Astrocyte of the spinal cord (primary cell): ENCODE data around the gene WFS1.

Source experiments
- DNase-seq: peaks from one replicate; pipeline ENCODE4 v3.0.0; 2011; ENCODE audit warnings: low read depth, low spot score
- H3K4me3 ChIP-seq: 2 replicates; pipeline ENCODE4 v1.5.1; 2011; ENCODE audit warnings: low read depth, mild to moderate bottlenecking, low read length, moderate library complexity
- in situ Hi-C: cut with HindIII; loops from 2 replicates; pipeline ENCODE4 v1.10.0; 2017; ENCODE audit warnings: low sequenced_read_pairs
- TF ChIP-seq, protein P1 (sequence below): IDR thresholded peaks from 2 replicates; pipeline ENCODE4 v1.5.1; 2012; ENCODE audit warnings: low read depth, mild to moderate bottlenecking, low read length, inconsistent platforms

The WFS1 gene

GRCh38 chr4:6331468-6331867, 61.8 kb downstream of the WFS1 start:
- H3K4me3 ChIP-seq: no peak overlapping the region
- in situ Hi-C loops: no loop called here
- TF ChIP-seq, protein P1, sequence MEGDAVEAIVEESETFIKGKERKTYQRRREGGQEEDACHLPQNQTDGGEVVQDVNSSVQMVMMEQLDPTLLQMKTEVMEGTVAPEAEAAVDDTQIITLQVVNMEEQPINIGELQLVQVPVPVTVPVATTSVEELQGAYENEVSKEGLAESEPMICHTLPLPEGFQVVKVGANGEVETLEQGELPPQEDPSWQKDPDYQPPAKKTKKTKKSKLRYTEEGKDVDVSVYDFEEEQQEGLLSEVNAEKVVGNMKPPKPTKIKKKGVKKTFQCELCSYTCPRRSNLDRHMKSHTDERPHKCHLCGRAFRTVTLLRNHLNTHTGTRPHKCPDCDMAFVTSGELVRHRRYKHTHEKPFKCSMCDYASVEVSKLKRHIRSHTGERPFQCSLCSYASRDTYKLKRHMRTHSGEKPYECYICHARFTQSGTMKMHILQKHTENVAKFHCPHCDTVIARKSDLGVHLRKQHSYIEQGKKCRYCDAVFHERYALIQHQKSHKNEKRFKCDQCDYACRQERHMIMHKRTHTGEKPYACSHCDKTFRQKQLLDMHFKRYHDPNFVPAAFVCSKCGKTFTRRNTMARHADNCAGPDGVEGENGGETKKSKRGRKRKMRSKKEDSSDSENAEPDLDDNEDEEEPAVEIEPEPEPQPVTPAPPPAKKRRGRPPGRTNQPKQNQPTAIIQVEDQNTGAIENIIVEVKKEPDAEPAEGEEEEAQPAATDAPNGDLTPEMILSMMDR: no peak
- no peak for DNase-seq

DNA sequence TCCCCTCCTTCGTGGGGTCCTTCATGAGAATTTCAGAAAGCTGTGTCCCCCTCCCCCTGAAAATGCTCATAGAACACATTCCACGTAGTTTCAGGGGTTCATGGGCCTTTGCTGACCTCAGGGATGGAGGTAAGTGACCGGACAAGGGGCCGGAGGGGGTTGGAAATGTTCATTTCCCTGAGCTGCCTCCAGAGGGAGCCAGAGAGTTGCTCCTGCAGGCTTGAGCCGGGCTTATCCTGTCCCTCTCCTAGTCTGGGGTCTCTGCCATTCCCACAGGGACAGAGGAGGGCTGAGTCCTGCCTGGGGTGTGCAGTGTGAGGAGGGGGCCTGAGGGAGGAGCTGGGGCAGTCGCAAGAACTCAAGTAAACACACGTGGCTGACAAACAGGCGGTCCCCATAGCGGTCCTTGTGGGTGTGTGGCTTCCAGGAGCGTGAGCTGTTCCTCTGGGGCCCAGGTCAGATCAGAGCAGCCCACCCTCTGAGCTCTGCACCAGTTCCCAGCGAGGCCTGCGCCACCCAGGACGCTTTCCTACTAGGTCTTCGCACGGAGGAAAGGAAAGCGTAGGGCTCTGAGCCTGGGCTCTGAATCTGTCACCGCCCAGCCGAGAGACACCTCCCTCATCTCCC, 62.5 kb downstream of the WFS1 start:
- in situ Hi-C loops: no loop called here
- DNase-seq: no peak
- TF ChIP-seq, protein P1: peak; percentile 78
- no peak overlapping the region for H3K4me3 ChIP-seq

GRCh38 chr4:6332669-6333050, 63.0 kb downstream of the WFS1 start:
- TF ChIP-seq, protein P1: no peak
- no peak overlapping the region for H3K4me3 ChIP-seq
- DNase-seq: no peak
- in situ Hi-C loops: no loop called here

DNA sequence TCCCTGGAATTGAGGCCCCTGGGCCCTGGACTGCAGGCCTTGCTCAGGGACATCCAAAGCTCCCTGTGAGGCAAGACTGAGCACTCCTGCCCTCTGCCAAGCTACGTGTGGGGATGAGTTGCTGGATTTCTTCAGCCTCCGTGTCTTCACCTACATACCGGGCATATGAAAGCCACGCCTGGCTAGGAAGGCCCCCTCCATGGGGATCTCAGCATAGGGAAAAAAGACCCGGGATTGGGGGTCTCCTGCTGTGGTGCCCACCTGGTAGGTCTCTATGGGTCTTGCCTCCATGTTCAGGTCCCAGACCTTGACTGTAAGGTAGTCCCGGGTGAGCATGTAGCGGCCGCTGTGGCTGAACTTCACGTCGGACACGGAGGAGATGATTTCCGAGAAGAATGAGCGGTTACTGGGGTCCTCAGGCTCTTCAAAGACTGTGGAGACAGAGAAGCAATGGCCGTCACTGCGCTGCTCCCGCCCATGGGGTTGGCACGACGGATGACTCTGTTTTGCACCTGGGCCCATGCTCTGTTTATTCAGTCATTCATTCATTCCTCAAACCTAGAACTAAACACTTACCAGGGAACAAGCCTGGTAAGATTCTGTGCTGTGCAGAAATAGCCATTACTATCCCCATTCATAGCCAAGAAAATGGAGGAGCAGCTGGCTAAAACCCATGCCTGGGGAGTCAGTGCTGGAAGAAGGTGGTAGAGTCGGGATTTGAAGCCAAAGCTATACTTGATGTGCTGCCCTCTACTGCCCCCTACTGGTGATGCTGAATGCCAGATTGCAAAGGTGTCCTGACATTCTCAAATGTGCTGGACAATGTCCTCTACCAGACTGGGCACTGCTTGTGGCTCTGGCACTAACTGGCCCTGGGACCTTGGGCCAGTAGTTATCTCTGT, 63.9 kb downstream of the WFS1 start:
- H3K4me3 ChIP-seq: no peak overlapping the region
- TF ChIP-seq, protein P1: peak; percentile 65
- no peak for DNase-seq
- in situ Hi-C loops: no loop called here

DNA sequence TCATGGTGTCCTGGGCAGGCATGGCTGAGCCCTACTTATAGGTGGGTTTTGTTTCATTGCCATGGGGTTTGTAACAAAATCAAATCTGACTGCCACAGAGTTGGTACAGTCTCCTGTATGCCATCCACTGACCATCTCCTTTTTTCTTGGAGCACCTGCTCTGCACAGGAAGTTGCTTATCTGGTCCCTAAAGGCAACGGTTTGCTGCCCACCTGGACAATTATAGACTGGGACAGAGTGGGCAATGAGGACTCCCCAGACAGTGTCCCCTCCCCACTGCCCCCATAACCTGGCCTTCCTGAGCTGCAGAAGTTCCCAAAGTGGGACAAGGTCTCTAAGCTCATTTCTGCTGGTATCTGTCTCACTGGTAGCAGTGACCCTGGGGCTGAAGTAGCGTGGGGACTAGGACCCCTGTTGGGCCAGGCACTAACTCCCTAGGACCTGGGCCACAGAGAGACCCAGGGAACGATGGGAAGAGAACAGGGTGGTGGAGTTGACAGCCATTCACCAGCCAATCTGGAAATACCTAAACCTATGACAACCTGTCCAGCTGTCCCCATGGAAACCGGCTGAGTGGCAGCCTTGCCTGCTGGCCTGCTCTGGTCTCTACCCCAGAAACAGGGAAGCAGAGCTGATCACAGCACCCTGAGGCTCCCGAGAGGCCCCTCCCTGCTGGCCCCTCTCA, 64.7 kb downstream of the WFS1 start:
- H3K4me3 ChIP-seq: no peak overlapping the region
- no peak for DNase-seq
- TF ChIP-seq, protein P1: no peak
- in situ Hi-C loops: no loop called here

DNA sequence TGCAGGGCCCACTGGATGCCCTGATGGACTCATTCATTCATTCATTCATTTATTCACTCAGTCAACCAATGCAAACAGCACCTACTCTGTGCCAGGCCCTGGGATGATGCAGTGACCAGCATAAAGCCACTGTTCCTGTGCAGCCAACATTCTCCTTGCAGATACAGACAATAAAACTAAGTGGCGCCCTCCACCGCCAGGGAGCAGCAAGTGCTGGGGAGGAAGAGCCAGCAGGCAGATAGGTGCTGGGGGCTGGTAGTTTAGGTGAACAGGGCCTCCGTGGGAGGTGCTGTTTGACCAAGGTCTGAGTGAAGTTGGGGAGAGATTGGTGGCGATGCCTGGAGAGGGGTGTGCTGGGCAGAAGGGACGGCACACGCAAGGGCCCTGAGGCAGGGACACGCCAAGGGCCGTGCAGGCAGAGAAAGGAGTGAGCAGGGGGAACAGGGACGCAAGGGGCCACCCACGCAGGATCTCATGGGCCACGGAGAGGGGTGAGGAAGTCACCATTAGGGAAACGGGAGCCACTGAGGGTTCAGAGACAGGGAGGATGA, 65.5 kb downstream of the WFS1 start:
- H3K4me3 ChIP-seq: no peak overlapping the region
- TF ChIP-seq, protein P1: no peak
- in situ Hi-C loops: no loop called here
- DNase-seq: no peak
